GM23248 (cell line): ENCODE measurements around the gene ELOVL4. TPM values are rescaled to one million over a fixed set of nuclear protein-coding genes. Genes with fewer than 3 reads are reported as not detected.

Experiments used
- DNase-seq: peaks from one replicate; pipeline ENCODE4 v3.0.0-alpha.2; 2015
- H2AFZ ChIP-seq: fragments of 200-600 bp; sonication (generic); 2 replicates; pipeline ENCODE4 v1.6.1; 2016; ENCODE audit warnings: antibody characterized with exemption
- H3F3A ChIP-seq: fragments of 200-600 bp; sonication (generic); 2 replicates; pipeline ENCODE4 v1.6.1; 2016; ENCODE audit warnings: mild to moderate bottlenecking, antibody characterized with exemption, mixed run types; ENCODE audit not compliant: insufficient read depth
- H3K27ac ChIP-seq: fragments of 200-600 bp; sonication (generic); 2 replicates; pipeline ENCODE4 v1.5.1; 2016; ENCODE audit warnings: mild to moderate bottlenecking
- H3K27me3 ChIP-seq: fragments of 200-600 bp; sonication (generic); replicated peaks from 2 replicates; pipeline ENCODE4 v1.6.1; 2016; ENCODE audit warnings: mild to moderate bottlenecking; ENCODE audit not compliant: insufficient read depth
- H3K36me3 ChIP-seq: fragments of 200-600 bp; sonication (generic); 2 replicates; pipeline ENCODE4 v1.6.1; 2016; ENCODE audit warnings: low read depth, mild to moderate bottlenecking
- H3K4me1 ChIP-seq: fragments of 200-600 bp; sonication (generic); 2 replicates; pipeline ENCODE4 v1.6.1; 2016; ENCODE audit warnings: mild to moderate bottlenecking; ENCODE audit not compliant: insufficient read depth
- H3K4me2 ChIP-seq: fragments of 200-600 bp; sonication (generic); one replicate; pipeline ENCODE4 v1.6.1; 2016; ENCODE audit warnings: mild to moderate bottlenecking; ENCODE audit not compliant: unreplicated experiment
- H3K4me3 ChIP-seq: fragments of 200-600 bp; sonication (generic); 2 replicates; pipeline ENCODE4 v1.5.1; 2016; ENCODE audit warnings: mild to moderate bottlenecking
- H3K79me2 ChIP-seq: fragments of 200-600 bp; sonication (generic); 2 replicates; pipeline ENCODE4 v1.6.1; 2016; ENCODE audit warnings: mild to moderate bottlenecking; ENCODE audit not compliant: insufficient read depth
- H3K9ac ChIP-seq: fragments of 200-600 bp; sonication (generic); 2 replicates; pipeline ENCODE4 v1.6.1; 2016; ENCODE audit warnings: mild to moderate bottlenecking
- H3K9me2 ChIP-seq: fragments of 200-600 bp; sonication (generic); 2 replicates; pipeline ENCODE4 v1.6.1; 2016; ENCODE audit warnings: mixed run types, mild to moderate bottlenecking, moderate library complexity; ENCODE audit not compliant: insufficient read depth
- H3K9me3 ChIP-seq: fragments of 200-600 bp; sonication (generic); one replicate; pipeline ENCODE4 v1.6.1; 2017; ENCODE audit warnings: low read depth
- H4K20me1 ChIP-seq: fragments of 200-600 bp; sonication (generic); 2 replicates; pipeline ENCODE4 v1.6.0; 2016; ENCODE audit not compliant: insufficient read depth
- EZH2 ChIP-seq: fragments of 200-600 bp; sonication (generic); IDR thresholded peaks from 2 replicates; pipeline ENCODE4 v1.6.1; 2018; ENCODE audit warnings: antibody characterized with exemption, mild to moderate bottlenecking; ENCODE audit not compliant: insufficient read depth, poor library complexity, severe bottlenecking
- EZH2phosphoT487 ChIP-seq: fragments of 200-600 bp; sonication (generic); IDR thresholded peaks from 2 replicates; pipeline ENCODE4 v1.6.1; 2018; ENCODE audit warnings: antibody characterized with exemption, moderate library complexity, mild to moderate bottlenecking, low read depth; ENCODE audit not compliant: insufficient read depth
- WGBS, 2 experiments: methylation state at CpG; one replicate each; pipeline ENCODE4 v1.1.6; 2015 to 2017; ENCODE audit warnings: low lambda C conversion rate in 2 of 2, low coverage in 1 of 2; ENCODE audit errors: missing lambda C conversion rate in 2 of 2; 5-methylcytosine and 5-hydroxymethylcytosine counted together
- in situ Hi-C: fragments of 300-500 bp; cut with MboI; formaldehyde crosslinking; loops from 2 replicates; pipeline ENCODE4 v1.15.0; 2020
- polyA plus RNA-seq: library from polyadenylated mRNA; unstranded; fragments of >200 nt; fragmentation: Nextera tagmentation; extraction: Ambion mirVana; gene quantifications from 2 replicates; pipeline ENCODE4 v1.2.1, GENCODE V29; 2016
- total RNA-seq: library from RNA; depleted of rRNA; stranded (reverse); fragments of >200 nt; shearing (Covaris generic); gene quantifications from 2 replicates; pipeline ENCODE4 v1.2.3, GENCODE V29; 2014

Gene ELOVL4
- total and polyA plus RNA-seq, 2 experiments from 2014 or later: 7.0 to 12.5 TPM

- H3K79me2 ChIP-seq: no peaks in the 10 kb centered on the region
- TF ChIP-seq EZH2 (no peak), EZH2phosphoT487 (no peak)
- no peak overlapping the region for H2AFZ ChIP-seq
- no peaks in the 10 kb centered on the region for H4K20me1 ChIP-seq
- H3K9ac ChIP-seq: no peak overlapping the region
- no peaks in the 10 kb centered on the region for H3K36me3 ChIP-seq
- H3K9me2 ChIP-seq: no peaks in the 10 kb centered on the region
- H3K27me3 ChIP-seq: no peaks in the 10 kb centered on the region
- 0 out of 2 replicates have a peak overlapping the region, but pooled peaks have one; percentile 8 for H3K27ac ChIP-seq
- H3K4me2 ChIP-seq: peak overlapping the region; percentile 4
- peaks cover 24% of the 10 kb centered on the region for H3K4me1 ChIP-seq
- H3K4me3 ChIP-seq: no peak overlapping the region
- DNase-seq: peak; percentile 67
- in situ Hi-C loops: no loop called here
- H3K9me3 ChIP-seq: no peaks in the 10 kb centered on the region
- 40 to 51% methylated on average over 5 of the region's 5 CpGs for WGBS, 2 experiments
- H3F3A ChIP-seq: peaks cover 24% of the 10 kb centered on the region
Measured at GRCh38 chr6:79874531-79875134, 72.7 kb downstream of the ELOVL4 start.

- Histone ChIP-seq H3K9me2 (no peaks in the 10 kb centered on the region), H3K27me3 (no peaks in the 10 kb centered on the region), H4K20me1 (no peaks in the 10 kb centered on the region), H3K27ac (peak overlapping the region; percentile 53), H3K9ac (no peak overlapping the region), H3K79me2 (no peaks in the 10 kb centered on the region), H3K4me3 (no peak overlapping the region), H3F3A (peaks cover 24% of the 10 kb centered on the region), H2AFZ (no peak overlapping the region), H3K4me2 (peak overlapping the region; percentile 49), H3K4me1 (peaks cover 24% of the 10 kb centered on the region), H3K36me3 (no peaks in the 10 kb centered on the region), H3K9me3 (no peaks in the 10 kb centered on the region)
- 32 to 38% methylated on average over 2 of the region's 2 CpGs for WGBS, 2 experiments
- in situ Hi-C loops: no loop called here
- DNase-seq: peak; percentile 88
- TF ChIP-seq EZH2phosphoT487 (0 out of 2 replicates have a peak, but pooled peaks have one; percentile 57), EZH2 (no peak)
Measured at GRCh38 chr6:79872986-79873385, 74.4 kb downstream of the ELOVL4 start.

GRCh38 chr6:79872303-79872702, 75.0 kb downstream of the ELOVL4 start:
- no peak overlapping the region for H3K9ac ChIP-seq
- H3K27ac ChIP-seq: no peak overlapping the region
- H4K20me1 ChIP-seq: no peaks in the 10 kb centered on the region
- H3K36me3 ChIP-seq: no peaks in the 10 kb centered on the region
- peaks cover 24% of the 10 kb centered on the region for H3F3A ChIP-seq
- no peak overlapping the region for H3K4me3 ChIP-seq
- H3K9me3 ChIP-seq: no peaks in the 10 kb centered on the region
- no peak for DNase-seq
- peaks cover 24% of the 10 kb centered on the region for H3K4me1 ChIP-seq
- 55 to 62% methylated on average over 2 of the region's 2 CpGs for WGBS, 2 experiments
- no peaks in the 10 kb centered on the region for H3K79me2 ChIP-seq
- H3K27me3 ChIP-seq: no peaks in the 10 kb centered on the region
- H3K4me2 ChIP-seq: no peak overlapping the region
- TF ChIP-seq EZH2phosphoT487: no peak
- TF ChIP-seq EZH2: no peak
- H3K9me2 ChIP-seq: no peaks in the 10 kb centered on the region
- no peak overlapping the region for H2AFZ ChIP-seq
- in situ Hi-C loops: no loop called here

GRCh38 chr6:79869600-79870084, 77.7 kb downstream of the ELOVL4 start:
- H3K9me2 ChIP-seq: no peaks in the 10 kb centered on the region
- WGBS, 2 experiments: 3 to 5% methylated on average over 20 of the region's 20 CpGs
- H2AFZ ChIP-seq: peak overlapping the region; percentile 83
- peak overlapping the region; percentile 37; the same call in 1 of the 2 replicates for H3K9ac ChIP-seq
- peak; percentile 84 for DNase-seq
- in situ Hi-C loops: no loop called here
- no peaks in the 10 kb centered on the region for H3K9me3 ChIP-seq
- H3K27ac ChIP-seq: no peak overlapping the region
- H3K79me2 ChIP-seq: no peaks in the 10 kb centered on the region
- peak overlapping the region; percentile 84 for H3K4me2 ChIP-seq
- H3K4me3 ChIP-seq: peak overlapping the region; percentile 66
- no peaks in the 10 kb centered on the region for H3K27me3 ChIP-seq
- H4K20me1 ChIP-seq: no peaks in the 10 kb centered on the region
- H3F3A ChIP-seq: peaks cover 24% of the 10 kb centered on the region
- H3K4me1 ChIP-seq: peaks cover 20% of the 10 kb centered on the region
- H3K36me3 ChIP-seq: no peaks in the 10 kb centered on the region
- no peak for TF ChIP-seq EZH2phosphoT487
- no peak for TF ChIP-seq EZH2
